Activated CD8-positive, alpha-beta memory T cell treated with anti-CD3 and anti-CD28 coated beads for 1 hour (primary cell): Measurements from ENCODE around the gene TMBIM1.

Source experiments
- DNase-seq, 2 donors: peaks; one replicate each; pipeline ENCODE4 v3.0.0-alpha.2; 2020; ENCODE audit warnings: low read depth in 1 of 2; ENCODE audit errors: extremely low read depth in 1 of 2

The TMBIM1 gene

DNA sequence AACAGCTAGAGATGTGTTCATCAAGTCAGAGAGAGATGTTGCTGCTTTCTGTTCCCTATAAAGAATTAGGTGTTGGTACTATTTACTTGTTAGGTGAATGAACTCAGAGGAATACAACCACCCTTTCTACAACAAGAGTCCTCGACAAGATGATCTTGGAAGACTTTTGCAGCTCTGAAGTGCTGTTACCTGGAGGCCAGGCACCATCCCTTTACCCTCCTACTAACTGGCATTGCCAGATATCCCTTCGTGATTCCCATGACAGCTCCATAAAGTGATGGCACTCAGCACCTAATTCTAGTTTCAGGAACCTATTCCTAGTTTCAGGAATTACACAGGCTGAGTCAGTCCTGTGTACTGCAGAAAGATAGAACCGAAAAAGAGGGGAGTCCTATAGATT, 65.4 kb downstream of the TMBIM1 start:
- DNase-seq: no peak
